WTC11 (cell line): ENCODE results near the gene CHRNA5.

Source experiments
- AFF4 ChIP-seq: sonication (generic); formaldehyde crosslinking; IDR thresholded peaks from 2 replicates; pipeline ENCODE4 v1.8.1; 2023; ENCODE audit warnings: mild to moderate bottlenecking, missing genetic modification reagents, borderline replicate concordance
- CTCF ChIP-seq: fragments of 200-600 bp; IDR thresholded peaks from 2 replicates; pipeline ENCODE4 v1.8.0; 2022; ENCODE audit warnings: antibody characterized with exemption
- ELF4 ChIP-seq: sonication (generic); formaldehyde crosslinking; IDR thresholded peaks from 2 replicates; pipeline ENCODE4 v1.8.1; 2022; ENCODE audit warnings: low read depth, mild to moderate bottlenecking, moderate library complexity, missing genetic modification reagents
- PRRX2 ChIP-seq: fragments of 250-450 bp; sonication (Bioruptor Pico); IDR thresholded peaks from 2 replicates; pipeline ENCODE4 v1.8.0; 2021; ENCODE audit warnings: mild to moderate bottlenecking
- ZNF232 ChIP-seq: sonication (generic); formaldehyde crosslinking; IDR thresholded peaks from 2 replicates; pipeline ENCODE4 v1.8.0; 2022; ENCODE audit warnings: mild to moderate bottlenecking, missing genetic modification reagents
- TF ChIP-seq, protein P1 (sequence below): sonication (generic); formaldehyde crosslinking; IDR thresholded peaks from 2 replicates; pipeline ENCODE4 v1.8.1; 2022; ENCODE audit warnings: mild to moderate bottlenecking, moderate library complexity, missing genetic modification reagents

DNA sequence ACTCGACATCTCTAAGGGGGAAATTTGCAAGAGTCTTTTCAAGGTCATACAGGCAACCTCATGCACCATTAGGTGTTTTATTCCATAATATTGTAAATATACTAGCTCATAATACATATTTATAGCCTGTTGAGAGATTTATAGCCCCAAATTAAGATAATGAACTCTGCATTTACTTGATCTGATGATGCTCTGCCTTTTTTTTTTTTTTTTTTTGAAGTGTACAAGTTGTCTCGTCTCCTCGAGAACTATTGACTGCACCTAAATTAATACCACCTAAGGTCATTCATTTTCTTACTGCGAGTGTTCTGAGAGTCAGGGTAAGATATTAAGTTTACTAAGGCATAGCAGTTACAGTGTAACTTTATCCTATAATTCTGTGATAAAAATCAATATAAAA lies 6.1 kb downstream of the CHRNA5 start:
- TF ChIP-seq PRRX2 (CRISPR knock-in tag) = no peak
- TF ChIP-seq AFF4 (CRISPR knock-in tag) = no peak
- no peak for TF ChIP-seq CTCF
- TF ChIP-seq, protein P1, sequence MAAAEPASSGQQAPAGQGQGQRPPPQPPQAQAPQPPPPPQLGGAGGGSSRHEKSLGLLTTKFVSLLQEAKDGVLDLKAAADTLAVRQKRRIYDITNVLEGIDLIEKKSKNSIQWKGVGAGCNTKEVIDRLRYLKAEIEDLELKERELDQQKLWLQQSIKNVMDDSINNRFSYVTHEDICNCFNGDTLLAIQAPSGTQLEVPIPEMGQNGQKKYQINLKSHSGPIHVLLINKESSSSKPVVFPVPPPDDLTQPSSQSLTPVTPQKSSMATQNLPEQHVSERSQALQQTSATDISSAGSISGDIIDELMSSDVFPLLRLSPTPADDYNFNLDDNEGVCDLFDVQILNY (CRISPR knock-in tag) = no peak
- no peak for TF ChIP-seq ZNF232 (CRISPR knock-in tag)
- TF ChIP-seq ELF4 = no peak
